Measurements from ENCODE around the gene LCOR. TPM values are rescaled to one million over a fixed set of nuclear protein-coding genes. Genes with fewer than 3 reads are reported as not detected.
"Not testable (repeated sequence)": the region's sequence is repeated elsewhere in the genome, so short reads cannot be mapped to it uniquely, and the experiment has no call there.

The LCOR gene
- total RNA-seq, 1 donor, result 29.9 TPM

- DNase-seq (ENCODE audit: low read depth), result no peak
- TF ChIP-seq CTCF (IDR thresholded peaks at IDR 0.05; ENCODE audit: insufficient read depth, low read length), result no peak
- H3K4me3 ChIP-seq (ENCODE audit: low read depth, low read length), result no peak overlapping the region
Observed at GRCh38 chr10:96803288-96803664, 28.8 kb upstream of the LCOR start.

DNA sequence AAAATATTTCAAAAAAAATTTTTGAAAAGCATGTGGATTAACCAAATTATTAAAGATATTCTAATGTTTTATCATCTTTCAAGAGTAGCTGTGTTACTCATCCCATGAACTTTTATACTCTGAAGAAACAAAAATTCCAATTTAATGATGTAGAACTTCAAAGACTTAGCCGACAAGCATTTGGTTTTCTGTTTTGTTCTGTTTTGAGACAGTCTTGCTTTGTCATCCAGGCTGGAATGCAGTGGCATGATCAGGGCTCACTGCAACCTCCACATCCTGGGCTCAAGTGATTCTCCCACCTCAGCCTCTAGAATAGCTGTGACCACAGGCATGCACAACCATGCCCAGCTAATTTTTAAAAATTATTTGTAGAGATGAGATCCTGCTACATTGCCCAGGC is 17.8 kb upstream of the LCOR start:
- H3K4me3 ChIP-seq (ENCODE audit: low read depth, low read length), result no peak overlapping the region
- TF ChIP-seq CTCF (IDR thresholded peaks at IDR 0.05; ENCODE audit: insufficient read depth, low read length), result no peak
- peak; percentile 66 for DNase-seq (ENCODE audit: low read depth)

DNA sequence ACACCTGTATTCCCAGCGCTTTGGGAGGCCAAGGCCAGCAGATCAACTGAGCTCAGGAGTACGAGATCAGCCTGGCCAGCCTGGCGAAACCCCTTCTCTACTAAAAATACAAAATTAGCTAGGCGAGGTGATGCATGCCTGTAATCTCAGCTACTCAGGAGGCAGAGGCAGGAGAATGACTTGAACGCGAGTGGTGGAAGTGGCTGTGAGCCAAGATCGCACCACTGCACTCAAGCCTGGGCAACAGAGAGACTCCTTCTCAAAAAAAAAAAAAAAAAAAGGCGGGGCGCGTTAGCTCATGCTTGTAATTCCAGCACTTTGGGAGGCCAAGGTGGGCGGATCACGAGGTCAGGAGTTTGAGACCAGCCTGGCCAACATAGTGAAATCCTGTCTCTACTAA is 13.1 kb upstream of the LCOR start:
- not testable (repeated sequence) for DNase-seq (ENCODE audit: low read depth); H3K4me3 ChIP-seq (ENCODE audit: low read depth, low read length)

DNA sequence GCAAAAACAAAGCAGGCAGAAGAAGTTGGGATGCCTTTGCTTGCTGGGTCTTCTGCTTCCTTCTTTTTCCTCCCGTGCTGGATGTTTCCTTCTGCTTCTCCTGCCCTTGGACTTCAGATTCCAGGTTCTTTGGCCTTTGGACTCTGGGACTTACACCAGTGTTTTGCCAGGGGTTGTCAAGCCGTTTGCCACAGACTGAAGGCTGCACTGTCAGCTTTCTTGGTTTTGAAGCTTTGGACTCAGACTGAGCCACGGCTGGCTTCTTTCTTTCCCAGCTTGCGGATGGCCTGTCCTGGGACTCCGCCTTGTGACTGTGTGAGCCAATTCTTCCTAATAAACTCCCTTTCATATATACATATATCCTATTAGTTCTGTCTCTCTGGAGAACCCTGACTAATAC is 11.3 kb upstream of the LCOR start:
- no peak for DNase-seq (ENCODE audit: low read depth)
- no peak overlapping the region for H3K4me3 ChIP-seq (ENCODE audit: low read depth, low read length)
- TF ChIP-seq CTCF (IDR thresholded peaks at IDR 0.05; ENCODE audit: insufficient read depth, low read length), result no peak

DNA sequence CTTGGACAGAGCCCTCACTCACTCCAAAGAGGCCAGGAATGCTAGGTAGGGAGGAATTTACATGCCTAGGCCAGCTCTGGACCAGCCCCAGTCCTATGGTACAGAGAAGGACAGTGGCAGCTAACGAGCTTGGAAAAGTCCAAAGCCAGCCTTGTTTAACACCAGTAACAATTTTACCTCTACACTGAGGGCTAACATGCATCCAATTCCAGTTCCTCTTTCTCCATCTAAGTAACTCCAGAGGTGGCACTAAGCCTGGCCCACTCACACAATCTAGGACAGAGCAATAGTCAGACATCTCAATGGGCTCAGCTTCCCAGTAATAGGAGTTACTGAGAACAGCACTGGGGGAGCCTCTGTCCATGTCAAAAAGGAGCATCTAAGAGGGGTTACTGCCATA is 5.7 kb upstream of the LCOR start:
- TF ChIP-seq CTCF (IDR thresholded peaks at IDR 0.05; ENCODE audit: insufficient read depth, low read length), result no peak
- no peak for DNase-seq (ENCODE audit: low read depth)
- H3K4me3 ChIP-seq (ENCODE audit: low read depth, low read length), result no peak overlapping the region

DNA sequence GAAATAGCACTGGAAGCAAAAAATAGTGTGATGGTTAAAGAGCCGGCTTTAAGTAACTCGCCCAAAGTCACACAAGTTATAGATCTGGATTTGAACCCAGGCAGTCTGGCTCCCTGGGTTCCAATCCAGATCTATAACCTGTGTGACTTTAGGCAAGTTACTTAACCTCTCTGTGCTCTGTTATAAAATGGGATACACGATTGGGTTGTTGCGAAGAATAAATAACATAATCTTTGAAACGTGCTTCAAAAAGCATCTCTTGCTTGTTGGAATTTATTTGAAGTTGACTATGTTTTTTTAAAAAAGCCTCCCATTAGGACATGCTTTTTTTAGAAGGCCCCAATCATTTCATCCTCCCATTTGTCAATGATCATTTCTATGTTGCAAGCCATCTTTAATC is 3.5 kb upstream of the LCOR start:
- DNase-seq (ENCODE audit: low read depth), result no peak
- no peak for TF ChIP-seq CTCF (IDR thresholded peaks at IDR 0.05; ENCODE audit: insufficient read depth, low read length)
- no peak overlapping the region for H3K4me3 ChIP-seq (ENCODE audit: low read depth, low read length)

- TF ChIP-seq CTCF (IDR thresholded peaks at IDR 0.05; ENCODE audit: insufficient read depth, low read length), result no peak
- DNase-seq (ENCODE audit: low read depth), result no peak
- H3K4me3 ChIP-seq (ENCODE audit: low read depth, low read length), result no peak overlapping the region
Observed at GRCh38 chr10:96829029-96829773, 2.9 kb upstream of the LCOR start.
